Vagina (tissue), 2 donors: ENCODE measurements around the gene FAM117B. TPM values are rescaled to one million over a fixed set of nuclear protein-coding genes. Genes with fewer than 3 reads are reported as not detected.

Source experiments
- DNase-seq, 2 donors: peaks; one replicate each; pipeline ENCODE4 v3.0.0-alpha.2; 2017; ENCODE audit errors: extremely low spot score in 2 of 2
- H3K27ac ChIP-seq: fragments of 200-600 bp; sonication (generic); one replicate; pipeline ENCODE4 v1.5.1; 2019
- H3K27me3 ChIP-seq: fragments of 200-600 bp; sonication (generic); one replicate; pipeline ENCODE4 v1.5.1; 2019
- H3K36me3 ChIP-seq, 2 donors: fragments of 200-600 bp; sonication (generic); one replicate each; pipeline ENCODE4 v1.5.1; 2017 to 2019
- H3K4me1 ChIP-seq: fragments of 200-600 bp; sonication (generic); one replicate; pipeline ENCODE4 v1.5.1; 2019
- H3K4me3 ChIP-seq, 2 donors: fragments of 200-600 bp; sonication (generic); 1 replicate in 1 of 2; 2 replicates in 1 of 2; pipeline ENCODE4 v1.5.1; 2016 to 2019
- H3K9me3 ChIP-seq: fragments of 200-600 bp; sonication (generic); one replicate; pipeline ENCODE4 v1.5.1; 2019
- CTCF ChIP-seq, 3 experiments: fragments of 450-650 bp in 2 of 3; fragments of 200-600 bp in 1 of 3; sonication (generic) in 1 of 3; IDR thresholded peaks; one replicate each; pipeline ENCODE4 v1.5.1; 2017 to 2019; ENCODE audit warnings: antibody characterized with exemption in 3 of 3, mild to moderate bottlenecking in 2 of 3, moderate library complexity in 2 of 3
- POLR2A ChIP-seq, 2 donors: fragments of 450-650 bp; IDR thresholded peaks; one replicate each; pipeline ENCODE4 v1.6.1; 2017; ENCODE audit warnings: antibody characterized with exemption in 2 of 2, mild to moderate bottlenecking in 2 of 2, moderate library complexity in 2 of 2
- POLR2AphosphoS5 ChIP-seq, 2 donors: sonication (generic); formaldehyde crosslinking; IDR thresholded peaks; one replicate each; pipeline ENCODE4 v1.9.0; 2017; ENCODE audit warnings: antibody characterized with exemption in 2 of 2, mild to moderate bottlenecking in 2 of 2, low read depth in 1 of 2; ENCODE audit not compliant: insufficient read depth in 1 of 2
- intact Hi-C: fragments of 100-400 bp; cut with DNase I; formaldehyde crosslinking; loops from one replicate; pipeline ENCODE4 v1.15.1; 2023
- total RNA-seq: library from RNA; depleted of rRNA; stranded (reverse); fragments of >200 nt; gene quantifications from one replicate; pipeline ENCODE4 v1.2.3, GENCODE V29; 2016

The FAM117B gene
- total RNA-seq = 13.5 TPM

GRCh38 chr2:202634556-202635427, at the start of gene FAM117B:
Gene FAM117B (plus strand): TSS chr2:202634969. CDS start chr2:202635188, 219 bp downstream.
- peaks cover 15% of the 10 kb centered on the region for H3K4me1 ChIP-seq
- DNase-seq = peak; percentile 97 to 99
- TF ChIP-seq POLR2AphosphoS5 (IDR thresholded peaks at IDR 0.05; ENCODE audit: insufficient read depth in 1 of 2, low read depth in 1 of 2) (peak; percentile 84 to 91), POLR2A (IDR thresholded peaks at IDR 0.05) (peak in 1 of 2 donors; percentile 67), CTCF (IDR thresholded peaks at IDR 0.05) (no peak)
- no peaks in the 10 kb centered on the region for H3K27me3 ChIP-seq
- peak within 1 kb of the TSS; percentile 92 for H3K27ac ChIP-seq
- no peaks in the 10 kb centered on the region for H3K36me3 ChIP-seq
- intact Hi-C loops = no loop called here
- H3K4me3 ChIP-seq = peak within 1 kb of the TSS; percentile 74 to 99
- no peaks in the 10 kb centered on the region for H3K9me3 ChIP-seq

- no peaks in the 10 kb centered on the region for H3K9me3 ChIP-seq
- H3K4me1 ChIP-seq = peaks cover 11% of the 10 kb centered on the region
- no peak for DNase-seq
- H3K4me3 ChIP-seq = peak overlapping the region in 1 of 2 donors; percentile 5
- peak; percentile 81 to 92 (median 83) for TF ChIP-seq CTCF (IDR thresholded peaks at IDR 0.05)
- no peak for TF ChIP-seq POLR2AphosphoS5 (IDR thresholded peaks at IDR 0.05; ENCODE audit: insufficient read depth in 1 of 2, low read depth in 1 of 2)
- no peak overlapping the region for H3K27ac ChIP-seq
- H3K36me3 ChIP-seq = no peaks in the 10 kb centered on the region
- H3K27me3 ChIP-seq = no peaks in the 10 kb centered on the region
- intact Hi-C loops = no loop called here
These were observed 45.9 kb upstream of the FAM117B start for GRCh38 chr2:202588647-202589581.

GRCh38 chr2:202589582-202589949, 45.2 kb upstream of the FAM117B start:
- Histone ChIP-seq H3K4me1 (peaks cover 11% of the 10 kb centered on the region), H3K4me3 (no peak overlapping the region), H3K9me3 (no peaks in the 10 kb centered on the region), H3K27me3 (no peaks in the 10 kb centered on the region), H3K27ac (no peak overlapping the region), H3K36me3 (no peaks in the 10 kb centered on the region)
- DNase-seq = no peak
- TF ChIP-seq POLR2AphosphoS5 (IDR thresholded peaks at IDR 0.05; ENCODE audit: insufficient read depth in 1 of 2, low read depth in 1 of 2) (no peak), CTCF (IDR thresholded peaks at IDR 0.05) (no peak), POLR2A (IDR thresholded peaks at IDR 0.05) (no peak)
- intact Hi-C loops = no loop called here

GRCh38 chr2:202592566-202592965, 42.2 kb upstream of the FAM117B start:
- no peaks in the 10 kb centered on the region for H3K9me3 ChIP-seq
- H3K27ac ChIP-seq = no peak overlapping the region
- no peak overlapping the region for H3K4me3 ChIP-seq
- DNase-seq = no peak
- intact Hi-C loops = no loop called here
- H3K36me3 ChIP-seq = no peaks in the 10 kb centered on the region
- TF ChIP-seq POLR2AphosphoS5 (IDR thresholded peaks at IDR 0.05; ENCODE audit: insufficient read depth in 1 of 2, low read depth in 1 of 2) (no peak), CTCF (IDR thresholded peaks at IDR 0.05) (no peak), POLR2A (IDR thresholded peaks at IDR 0.05) (no peak)
- H3K27me3 ChIP-seq = no peaks in the 10 kb centered on the region
- H3K4me1 ChIP-seq = peaks cover 11% of the 10 kb centered on the region
